ENCODE data around the gene CEACAM19. TPM values are rescaled to one million over a fixed set of nuclear protein-coding genes. Genes with fewer than 3 reads are reported as not detected.
"Not testable (repeated sequence)": the region's sequence is repeated elsewhere in the genome, so short reads cannot be mapped to it uniquely, and the experiment has no call there.

CEACAM19 gene
- total and polyA plus RNA-seq, 11 donors, result 1.9 to 12.8 (median 5.1) TPM

GRCh38 chr19:44706506-44707236, 35.4 kb downstream of the CEACAM19 start:
- Histone ChIP-seq H3K9me3 (no peaks in the 10 kb centered on the region), H3K27ac (no peak overlapping the region), H3K4me3 (no peak overlapping the region), H3K27me3 (no peaks in the 10 kb centered on the region), H3K36me3 (no peaks in the 10 kb centered on the region), H3K4me1 (peaks cover 0 to 4% (median 0%) of the 10 kb centered on the region in 12 donors)
- ATAC-seq (no peak), DNase-seq (no peak)
- intact Hi-C loops (cut with DNase I), result no loop called here
- TF ChIP-seq POLR2A (IDR thresholded peaks at IDR 0.05) (no peak), CTCF (IDR thresholded peaks at IDR 0.05) (no peak)
- WGBS, 4 donors, result 88 to 92% (median 89%) methylated on average over 6 of the region's 6 CpGs

- WGBS, 4 donors, result 89 to 100% (median 95%) methylated on average over 1 to 20 of the region's 20 CpGs
- Histone ChIP-seq H3K4me1 (peaks cover 0 to 4% (median 0%) of the 10 kb centered on the region in 12 donors), H3K36me3 (no peaks in the 10 kb centered on the region), H3K27ac (no peak overlapping the region), H3K27me3 (no peaks in the 10 kb centered on the region), H3K9me3 (no peaks in the 10 kb centered on the region), H3K4me3 (no peak overlapping the region)
- DNase-seq, result no peak
- no peak for ATAC-seq
- no peak for TF ChIP-seq CTCF (IDR thresholded peaks at IDR 0.05)
- TF ChIP-seq POLR2A (IDR thresholded peaks at IDR 0.05), result no peak
- intact Hi-C loops (cut with DNase I), result no loop called here
Observed at GRCh38 chr19:44707794-44708193, 36.5 kb downstream of the CEACAM19 start.

- Histone ChIP-seq H3K4me1 (peaks cover 0 to 4% (median 0%) of the 10 kb centered on the region in 12 donors), H3K36me3 (no peaks in the 10 kb centered on the region), H3K9me3 (no peaks in the 10 kb centered on the region), H3K27me3 (no peaks in the 10 kb centered on the region), H3K27ac (no peak overlapping the region), H3K4me3 (no peak overlapping the region)
- WGBS, 4 donors, result 78 to 91% (median 90%) methylated on average over 5 of the region's 5 CpGs
- no peak for DNase-seq
- TF ChIP-seq POLR2A (IDR thresholded peaks at IDR 0.05) (no peak), CTCF (IDR thresholded peaks at IDR 0.05) (no peak)
- ATAC-seq, result no peak
- intact Hi-C loops (cut with DNase I), result no loop called here
Observed at GRCh38 chr19:44708940-44709339, 37.7 kb downstream of the CEACAM19 start.

- H3K36me3 ChIP-seq; H3K4me3 ChIP-seq; intact Hi-C loops (cut with DNase I); H3K27me3 ChIP-seq; H3K4me1 ChIP-seq; H3K9me3 ChIP-seq; DNase-seq; H3K27ac ChIP-seq; ATAC-seq: not testable (repeated sequence)
- 80 to 93% (median 86%) methylated on average over 2 to 4 of the region's 4 CpGs for WGBS, 4 donors
Observed at GRCh38 chr19:44709434-44710266, 38.4 kb downstream of the CEACAM19 start.

Data from heart left ventricle (tissue), 16 donors.